OCI-LY7 (cell line): ENCODE data around the gene SLC6A17.

Experiments
- CTCF ChIP-seq: fragments of 200-600 bp; sonication (generic); conservative IDR thresholded peaks from 2 replicates; pipeline ENCODE4 v1.5.1; 2014; ENCODE audit warnings: mild to moderate bottlenecking, antibody characterized with exemption, low read length, moderate library complexity, mixed read lengths
- EZH2phosphoT487 ChIP-seq: fragments of 200-600 bp; sonication (generic); IDR thresholded peaks from 2 replicates; pipeline ENCODE4 v1.6.1; 2018; ENCODE audit warnings: low read depth, borderline replicate concordance, mild to moderate bottlenecking, mixed run types, antibody characterized with exemption, low read length, moderate library complexity, mixed read lengths

DNA sequence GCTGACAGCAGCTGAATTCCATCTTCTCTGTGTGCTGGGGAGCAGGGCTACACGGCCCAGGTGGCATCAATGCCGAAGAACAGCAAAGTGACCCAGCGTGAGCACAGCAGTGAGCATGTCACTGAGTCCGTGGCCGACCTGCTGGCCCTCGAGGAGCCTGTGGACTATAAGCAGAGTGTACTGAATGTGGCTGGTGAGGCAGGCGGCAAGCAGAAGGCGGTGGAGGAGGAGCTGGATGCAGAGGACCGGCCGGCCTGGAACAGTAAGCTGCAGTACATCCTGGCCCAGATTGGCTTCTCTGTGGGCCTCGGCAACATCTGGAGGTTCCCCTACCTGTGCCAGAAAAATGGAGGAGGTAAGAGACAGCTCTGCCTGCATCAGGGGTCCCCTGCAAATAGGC is 16.6 kb downstream of the SLC6A17 start:
- no peak for TF ChIP-seq CTCF
- TF ChIP-seq EZH2phosphoT487 = no peak
